GM21723 (cell line): ENCODE measurements around the gene DDOST.
"Not testable (repeated sequence)": the region's sequence is repeated elsewhere in the genome, so short reads cannot be mapped to it uniquely, and the experiment has no call there.

Experiments used
- ATAC-seq: cut with Tn5 transposase; IDR thresholded peaks from one replicate; pipeline ENCODE4 v1.9.1; 2021; ENCODE audit warnings: mild to moderate bottlenecking, moderate library complexity; ENCODE audit not compliant: unreplicated experiment

DDOST gene

GRCh38 chr1:20626524-20626923, 34.6 kb downstream of the DDOST start:
- no peak for ATAC-seq

- no peak for ATAC-seq
These were observed 35.1 kb downstream of the DDOST start for GRCh38 chr1:20626098-20626427.

- no peak for ATAC-seq
These were observed 35.7 kb downstream of the DDOST start for GRCh38 chr1:20625176-20626097.

GRCh38 chr1:20624709-20625108, 36.5 kb downstream of the DDOST start:
- no peak for ATAC-seq

- no peak for ATAC-seq
These were observed 40.2 kb downstream of the DDOST start for GRCh38 chr1:20621012-20621411.

GRCh38 chr1:20619999-20620398, 41.2 kb downstream of the DDOST start:
- ATAC-seq = no peak

GRCh38 chr1:20618550-20618949, 42.6 kb downstream of the DDOST start:
- ATAC-seq = no peak

- no peak for ATAC-seq
These were observed 44.2 kb downstream of the DDOST start for GRCh38 chr1:20616847-20617487.

GRCh38 chr1:20615946-20616846, 45.0 kb downstream of the DDOST start:
- ATAC-seq = no peak

GRCh38 chr1:20614131-20614579, 47.0 kb downstream of the DDOST start:
- no peak for ATAC-seq

GRCh38 chr1:20612221-20612746, 48.9 kb downstream of the DDOST start:
- no peak for ATAC-seq

- no peak for ATAC-seq
These were observed 49.5 kb downstream of the DDOST start for GRCh38 chr1:20611652-20612051.

- no peak for ATAC-seq
These were observed 50.2 kb downstream of the DDOST start for GRCh38 chr1:20610970-20611369.

GRCh38 chr1:20609541-20609940, 51.6 kb downstream of the DDOST start:
- no peak for ATAC-seq

GRCh38 chr1:20606801-20607570, 54.2 kb downstream of the DDOST start:
- not testable (repeated sequence) for ATAC-seq

- ATAC-seq = no peak
These were observed 56.5 kb downstream of the DDOST start for GRCh38 chr1:20604678-20605077.

GRCh38 chr1:20603504-20604464, 57.4 kb downstream of the DDOST start:
- ATAC-seq = no peak

GRCh38 chr1:20602851-20603450, 58.2 kb downstream of the DDOST start:
- ATAC-seq = no peak
